ENCODE measurements around the gene NSMCE1. TPM values are rescaled to one million over a fixed set of nuclear protein-coding genes. Genes with fewer than 3 reads are reported as not detected.

Gene NSMCE1
- total RNA-seq, 1 experiment from 2014 or later: 51.7 TPM

DNA sequence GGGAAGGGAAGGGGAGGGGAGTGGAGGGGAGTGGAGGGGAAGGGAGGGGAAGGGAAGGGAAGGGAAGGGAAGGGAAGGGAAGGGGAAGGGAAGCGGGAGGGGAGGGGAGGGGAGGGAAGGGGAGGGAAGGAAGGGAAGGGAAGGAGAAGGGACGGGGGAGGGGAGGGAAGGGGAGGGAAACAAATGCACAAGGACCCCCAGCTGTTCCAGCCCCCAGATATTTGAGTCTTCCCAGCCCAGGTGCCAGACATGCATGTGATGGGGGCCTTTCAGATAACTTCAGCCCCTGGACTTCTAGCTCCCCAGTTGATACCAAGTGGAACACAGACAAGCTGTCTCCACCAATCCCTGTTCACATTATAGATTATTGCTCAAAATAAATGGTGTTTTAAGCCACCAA is 79.9 kb downstream of the NSMCE1 start:
- no peak for DNase-seq

DNA sequence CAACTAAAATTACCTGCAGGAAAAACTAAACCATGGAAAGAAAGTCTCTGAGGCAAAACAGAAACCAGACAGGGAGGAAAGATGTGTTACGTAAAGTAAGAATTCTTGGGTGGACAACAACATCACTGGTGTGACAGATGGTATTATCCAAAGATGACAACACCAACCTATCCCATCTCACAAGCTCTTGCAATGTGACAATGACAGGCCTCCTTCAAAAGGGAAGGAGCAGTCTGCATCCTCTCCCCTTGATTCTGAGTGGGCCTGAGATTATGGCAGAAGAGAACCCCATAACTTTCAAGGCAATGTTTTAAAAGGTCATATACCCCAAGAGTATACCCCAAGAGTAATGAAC is 82.8 kb downstream of the NSMCE1 start:
- Histone ChIP-seq H3K9me3 (no peaks in the 10 kb centered on the region), H3K36me3 (no peaks in the 10 kb centered on the region), H3K4me3 (no peak overlapping the region), H3K27me3 (no peaks in the 10 kb centered on the region)
- DNase-seq: no peak

More for the DNA sequence above, 79.9 kb downstream of the NSMCE1 start:
- Histone ChIP-seq H3K4me3 (no peak overlapping the region), H3K36me3 (no peaks in the 10 kb centered on the region), H3K27me3 (no peaks in the 10 kb centered on the region), H3K9me3 (no peaks in the 10 kb centered on the region)

GRCh38 chr16:27182906-27183405 is 85.6 kb downstream of the NSMCE1 start:
- H3K36me3 ChIP-seq: no peaks in the 10 kb centered on the region
- H3K27me3 ChIP-seq: no peaks in the 10 kb centered on the region
- H3K4me3 ChIP-seq: no peak overlapping the region
- no peak for DNase-seq
- no peaks in the 10 kb centered on the region for H3K9me3 ChIP-seq

- Histone ChIP-seq H3K36me3 (no peaks in the 10 kb centered on the region), H3K4me3 (no peak overlapping the region), H3K27me3 (no peaks in the 10 kb centered on the region), H3K9me3 (no peaks in the 10 kb centered on the region)
- DNase-seq: no peak
Measured at GRCh38 chr16:27181019-27181790, 87.4 kb downstream of the NSMCE1 start.

- Histone ChIP-seq H3K27me3 (no peaks in the 10 kb centered on the region), H3K36me3 (no peaks in the 10 kb centered on the region), H3K9me3 (no peaks in the 10 kb centered on the region), H3K4me3 (no peak overlapping the region)
- peak; percentile 67 for DNase-seq
Measured at GRCh38 chr16:27179500-27180072, 89.0 kb downstream of the NSMCE1 start.

DNA sequence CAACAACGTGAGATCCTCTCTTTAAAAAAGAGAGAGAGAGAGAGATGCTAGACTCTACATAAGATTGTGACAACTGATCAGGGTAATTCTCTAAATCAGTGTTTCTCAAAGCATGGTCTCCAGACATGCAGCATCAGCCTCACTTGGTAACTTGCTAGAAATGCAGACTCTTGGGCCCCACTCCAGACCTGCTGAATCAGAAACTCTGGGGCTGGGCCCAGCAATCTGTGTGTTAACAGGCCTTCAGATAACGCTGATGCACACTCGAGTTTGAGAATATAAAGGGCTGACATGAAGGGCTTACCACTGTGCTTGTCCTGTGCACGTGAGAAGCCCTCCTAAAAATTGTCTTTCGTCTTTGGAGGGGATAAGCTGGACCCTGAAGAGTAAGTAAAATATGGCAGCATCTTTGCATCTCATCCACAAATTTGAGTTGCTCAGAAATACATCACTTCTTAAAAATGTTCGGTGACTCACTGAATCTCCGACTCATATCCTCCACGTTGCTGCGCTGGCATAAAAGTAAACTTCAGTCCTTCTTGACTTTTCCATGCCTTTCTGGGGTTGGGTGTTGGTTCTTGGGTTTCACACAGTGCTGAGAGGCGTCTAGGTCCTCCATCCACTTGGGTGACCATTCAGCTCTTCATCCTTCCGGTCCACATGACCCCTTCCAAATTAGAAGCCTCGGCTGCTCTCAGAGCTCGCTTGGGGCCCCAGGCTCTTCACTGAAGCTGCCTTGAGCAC is 91.4 kb downstream of the NSMCE1 start:
- Histone ChIP-seq H3K27me3 (no peaks in the 10 kb centered on the region), H3K36me3 (no peaks in the 10 kb centered on the region), H3K9me3 (no peaks in the 10 kb centered on the region), H3K4me3 (no peak overlapping the region)
- peak; percentile 80 for DNase-seq

DNA sequence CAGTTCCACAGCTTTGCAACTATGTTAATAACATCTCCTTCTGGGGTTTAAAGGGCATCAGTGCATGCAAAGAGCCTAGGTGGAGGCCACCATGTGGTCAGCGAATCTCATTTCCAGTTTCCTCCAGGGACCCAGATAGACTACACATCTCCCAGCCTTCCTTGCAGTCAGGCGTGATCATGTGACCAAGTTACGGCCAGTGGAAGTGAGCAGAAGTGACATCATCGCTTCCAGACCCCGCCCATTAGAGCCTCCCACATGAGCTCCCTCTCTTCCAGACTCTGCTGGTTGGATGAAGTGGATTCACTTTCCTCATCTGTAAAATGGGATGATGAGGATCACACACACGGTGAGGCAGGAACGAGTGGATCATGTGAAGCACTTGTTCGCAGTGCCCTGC is 92.7 kb downstream of the NSMCE1 start:
- Histone ChIP-seq H3K4me3 (no peak overlapping the region), H3K36me3 (no peaks in the 10 kb centered on the region), H3K27me3 (no peaks in the 10 kb centered on the region), H3K9me3 (0 out of 2 replicates have a peak, but pooled peaks cover 4% of the 10 kb centered on the region)
- DNase-seq: no peak

Other genes starting within 250 kb of the NSMCE1 start
- not detected in 2 replicates for gene C16orf82, start 201.8 kb downstream of the NSMCE1 start, total RNA-seq (2014; rRNA removed; shearing (Covaris generic); ENCODE audit: low replicate concordance)
- gene KDM8, start 65.2 kb downstream of the NSMCE1 start, total RNA-seq (2014; rRNA removed; shearing (Covaris generic); ENCODE audit: low replicate concordance): 4.4 and 10.2 TPM in 2 replicates
- gene IL4R, start 45.2 kb upstream of the NSMCE1 start, total RNA-seq (2014; rRNA removed; shearing (Covaris generic); ENCODE audit: low replicate concordance): 26.1 and 40.9 TPM in 2 replicates
- gene IL21R, start 133.4 kb upstream of the NSMCE1 start, total RNA-seq (2014; rRNA removed; shearing (Covaris generic); ENCODE audit: low replicate concordance): 0.33 and 0.44 TPM in 2 replicates